Spleen (tissue), 7 donors: ENCODE results near the gene CMPK2.

ENCODE experiments used
- POLR2AphosphoS5 ChIP-seq, 3 donors: sonication (generic); formaldehyde crosslinking; IDR thresholded peaks; one replicate each; pipeline ENCODE4 v1.5.1; 2017; ENCODE audit warnings: antibody characterized with exemption in 3 of 3
- TF ChIP-seq, protein P1 (sequence below), 11 experiments: fragments of 200-600 bp in 7 of 11; fragments of 450-650 bp in 4 of 11; sonication (generic) in 4 of 11; IDR thresholded peaks in 8 of 11; conservative IDR thresholded peaks in 3 of 11; 1 replicate in 7 of 11; 2 replicates in 4 of 11; pipeline versions ENCODE4 v1.4.0 to v1.8.0; 2016 to 2021; ENCODE audit warnings: antibody characterized with exemption in 11 of 11, inconsistent platforms in 4 of 11, mild to moderate bottlenecking in 1 of 11
- donor health status: DM: no; HTN: no; CAD: no; lungs with moderate emphysema.
- donor health status: DM: no; HTN: no; CAD: no.
- donor health status: DM: no; HTN: no; CAD: no.

DNA sequence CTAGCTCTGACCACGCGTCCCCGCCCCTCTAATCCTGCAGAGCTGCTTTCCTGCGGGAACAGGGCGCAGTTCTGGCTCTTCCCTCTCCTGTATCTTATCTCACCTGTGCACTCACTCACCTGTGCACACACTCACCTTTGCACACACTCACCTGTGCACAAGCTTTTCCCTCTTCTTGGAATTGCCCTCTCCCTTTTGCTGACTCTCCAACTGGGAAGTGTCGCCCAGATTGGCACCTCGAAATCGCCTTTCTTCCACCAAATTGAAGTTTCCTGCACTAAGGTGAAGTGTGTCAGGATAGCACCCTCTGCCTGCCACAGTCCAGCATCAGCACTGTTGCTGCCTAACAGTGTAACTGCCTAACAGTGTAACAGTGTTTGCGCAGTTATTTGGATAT, 566 bp upstream of the CMPK2 start:
- no peak for TF ChIP-seq POLR2AphosphoS5 (IDR thresholded peaks at IDR 0.05)
- TF ChIP-seq, protein P1, sequence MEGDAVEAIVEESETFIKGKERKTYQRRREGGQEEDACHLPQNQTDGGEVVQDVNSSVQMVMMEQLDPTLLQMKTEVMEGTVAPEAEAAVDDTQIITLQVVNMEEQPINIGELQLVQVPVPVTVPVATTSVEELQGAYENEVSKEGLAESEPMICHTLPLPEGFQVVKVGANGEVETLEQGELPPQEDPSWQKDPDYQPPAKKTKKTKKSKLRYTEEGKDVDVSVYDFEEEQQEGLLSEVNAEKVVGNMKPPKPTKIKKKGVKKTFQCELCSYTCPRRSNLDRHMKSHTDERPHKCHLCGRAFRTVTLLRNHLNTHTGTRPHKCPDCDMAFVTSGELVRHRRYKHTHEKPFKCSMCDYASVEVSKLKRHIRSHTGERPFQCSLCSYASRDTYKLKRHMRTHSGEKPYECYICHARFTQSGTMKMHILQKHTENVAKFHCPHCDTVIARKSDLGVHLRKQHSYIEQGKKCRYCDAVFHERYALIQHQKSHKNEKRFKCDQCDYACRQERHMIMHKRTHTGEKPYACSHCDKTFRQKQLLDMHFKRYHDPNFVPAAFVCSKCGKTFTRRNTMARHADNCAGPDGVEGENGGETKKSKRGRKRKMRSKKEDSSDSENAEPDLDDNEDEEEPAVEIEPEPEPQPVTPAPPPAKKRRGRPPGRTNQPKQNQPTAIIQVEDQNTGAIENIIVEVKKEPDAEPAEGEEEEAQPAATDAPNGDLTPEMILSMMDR (IDR thresholded peaks at IDR 0.05 in 8 of 11, conservative IDR thresholded peaks at IDR 0.05 in 3 of 11), result peak in 9 of 11 experiments; percentile 17 to 63 (median 40)
